CD14-positive monocyte (primary cell): ENCODE data around the gene SHROOM3. TPM values are rescaled to one million over a fixed set of nuclear protein-coding genes. Genes with fewer than 3 reads are reported as not detected.

Source experiments
- DNase-seq, 3 donors: peaks; one replicate each; pipeline ENCODE4 v3.0.0-alpha.2; 2011 to 2022
- H2AFZ ChIP-seq: 2 replicates; pipeline ENCODE4 v1.6.0; 2012; ENCODE audit warnings: mild to moderate bottlenecking, low read depth, low read length, inconsistent platforms; ENCODE audit not compliant: insufficient read depth, poor library complexity, severe bottlenecking
- H3K27ac ChIP-seq, 2 donors: 1 replicate in 1 of 2; 2 replicates in 1 of 2; pipeline ENCODE4 v1.5.1; 2012 to 2013; ENCODE audit warnings: low read length in 2 of 2, control low read depth in 1 of 2, inconsistent platforms in 1 of 2, low read depth in 1 of 2, mild to moderate bottlenecking in 1 of 2
- H3K27me3 ChIP-seq, 2 donors: one replicate each; pipeline versions ENCODE4 v1.6.0 to v1.6.1; 2011 to 2013; ENCODE audit warnings: low read length in 2 of 2; ENCODE audit not compliant: control insufficient read depth in 2 of 2, insufficient read depth in 2 of 2
- H3K36me3 ChIP-seq, 2 donors: replicated peaks in 1 of 2; 1 replicate in 1 of 2; 2 replicates in 1 of 2; pipeline versions ENCODE4 v1.5.1 to v1.6.1; 2012 to 2013; ENCODE audit warnings: low read length in 2 of 2, control low read depth in 1 of 2, inconsistent platforms in 1 of 2, mild to moderate bottlenecking in 1 of 2; ENCODE audit not compliant: insufficient read depth in 2 of 2, control insufficient read depth in 1 of 2
- H3K4me1 ChIP-seq, 2 donors: 1 replicate in 1 of 2; 2 replicates in 1 of 2; pipeline versions ENCODE4 v1.5.1 to v1.6.1; 2012 to 2013; ENCODE audit warnings: low read length in 2 of 2, control low read depth in 1 of 2, inconsistent platforms in 1 of 2, mild to moderate bottlenecking in 1 of 2, moderate library complexity in 1 of 2; ENCODE audit not compliant: insufficient read depth in 2 of 2, control insufficient read depth in 1 of 2
- H3K4me2 ChIP-seq: replicated peaks from 2 replicates; pipeline ENCODE3; 2012; ENCODE audit warnings: low read length, moderate library complexity, mild to moderate bottlenecking; ENCODE audit not compliant: poor library complexity, severe bottlenecking; ENCODE audit errors: extremely low read depth
- H3K4me3 ChIP-seq, 3 experiments: fragments of 200-600 bp in 1 of 3; sonication (generic) in 1 of 3; replicated peaks in 1 of 3; 1 replicate in 2 of 3; 2 replicates in 1 of 3; pipeline ENCODE4 v1.5.1; 2011 to 2013; ENCODE audit warnings: low read length in 3 of 3, mild to moderate bottlenecking in 3 of 3, control low read depth in 2 of 3, low read depth in 2 of 3, inconsistent platforms in 1 of 3, moderate library complexity in 1 of 3
- H3K79me2 ChIP-seq: 2 replicates; pipeline ENCODE4 v1.6.0; 2012; ENCODE audit warnings: mild to moderate bottlenecking, control low read depth, inconsistent platforms, low read length, moderate library complexity; ENCODE audit not compliant: insufficient read depth
- H3K9ac ChIP-seq: 2 replicates; pipeline ENCODE4 v1.6.0; 2017; ENCODE audit warnings: low read length, mild to moderate bottlenecking; ENCODE audit not compliant: insufficient read depth, poor library complexity, severe bottlenecking
- H3K9me3 ChIP-seq, 2 donors: replicated peaks in 1 of 2; 1 replicate in 1 of 2; 2 replicates in 1 of 2; pipeline versions ENCODE4 v1.5.1 to v1.6.1; 2012 to 2013; ENCODE audit warnings: low read length in 2 of 2, control low read depth in 1 of 2; ENCODE audit not compliant: control insufficient read depth in 1 of 2, insufficient read depth in 1 of 2
- H4K20me1 ChIP-seq: 2 replicates; pipeline ENCODE4 v1.6.0; 2012; ENCODE audit warnings: mild to moderate bottlenecking, low read length, control low read depth, moderate library complexity; ENCODE audit not compliant: insufficient read depth
- H3K27ac Mint-ChIP-seq, 7 donors: one replicate each; pipeline ENCODE4 v1.8.0; 2020; ENCODE audit warnings: mild to moderate bottlenecking in 7 of 7, mixed read lengths in 7 of 7, moderate library complexity in 6 of 7, inconsistent platforms in 2 of 7
- H3K27me3 Mint-ChIP-seq, 3 donors: one replicate each; pipeline ENCODE4 v1.8.0; 2021 to 2022; ENCODE audit warnings: low read depth in 3 of 3, mild to moderate bottlenecking in 3 of 3, mixed read lengths in 3 of 3, moderate library complexity in 3 of 3, inconsistent platforms in 1 of 3
- H3K36me3 Mint-ChIP-seq, 2 donors: one replicate each; pipeline ENCODE4 v1.8.0; 2020; ENCODE audit warnings: mixed read lengths in 2 of 2, inconsistent platforms in 1 of 2, mild to moderate bottlenecking in 1 of 2
- H3K4me1 Mint-ChIP-seq: one replicate; pipeline ENCODE4 v1.8.0; 2020; ENCODE audit warnings: mild to moderate bottlenecking, mixed read lengths
- H3K4me3 Mint-ChIP-seq, 2 donors: one replicate each; pipeline ENCODE4 v1.8.0; 2020; ENCODE audit warnings: mild to moderate bottlenecking in 2 of 2, mixed read lengths in 2 of 2, moderate library complexity in 1 of 2
- H3K9me3 Mint-ChIP-seq, 7 donors: one replicate each; pipeline ENCODE4 v1.8.0; 2020 to 2022; ENCODE audit warnings: mixed read lengths in 7 of 7, mild to moderate bottlenecking in 6 of 7, moderate library complexity in 6 of 7, inconsistent platforms in 2 of 7
- WGBS: methylation state at CpG from one replicate; pipeline ENCODE4 v1.1.5; 2013; ENCODE audit warnings: missing lambda C conversion rate; ENCODE audit not compliant: insufficient coverage; 5-methylcytosine and 5-hydroxymethylcytosine counted together
- intact Hi-C, 2 donors: fragments of 100-400 bp; cut with micrococcal nuclease; formaldehyde crosslinking; loops; one replicate each; pipeline versions ENCODE4 v1.15.0 to v1.15.1; 2023
- polyA plus RNA-seq, 3 donors: library from polyadenylated mRNA; depleted of rRNA in 1 of 3; unstranded in 2 of 3; stranded (reverse) in 1 of 3; fragments of 300-500 nt in 2 of 3; fragments of >200 nt in 1 of 3; fragmentation: Illumina TruSeq in 2 of 3; gene quantifications; 1 replicate in 2 of 3; 2 replicates in 1 of 3; pipeline ENCODE4 v1.2.3, GENCODE V29; 2012 to 2021
- TF ChIP-seq, protein P1 (sequence below): fragments of 200-600 bp; IDR thresholded peaks from one replicate; pipeline ENCODE4 v1.8.0; 2022; ENCODE audit warnings: antibody characterized with exemption, mild to moderate bottlenecking

Gene SHROOM3
- polyA plus RNA-seq, 3 donors = not detected

DNA sequence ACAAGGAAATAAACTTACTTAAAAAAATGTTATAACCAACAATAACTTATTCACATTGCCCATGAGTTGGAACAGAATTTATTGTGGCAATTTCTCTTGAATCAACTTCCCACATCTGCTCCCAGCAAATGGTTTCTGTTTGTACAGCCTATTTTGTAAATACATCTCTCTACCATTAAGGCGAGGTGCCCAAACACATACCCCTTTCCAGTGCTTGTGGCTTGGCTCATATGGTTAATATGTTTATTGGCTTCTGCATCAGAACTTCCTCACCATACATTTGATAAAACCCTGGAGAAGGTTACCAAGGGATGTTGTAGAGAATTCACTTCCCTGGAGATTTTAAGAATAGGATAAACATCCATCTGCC is 255.9 kb downstream of the SHROOM3 start:
- H3K36me3 ChIP-seq = no peaks in the 10 kb centered on the region
- H3K4me1 ChIP-seq = no peaks in the 10 kb centered on the region
- H3K27me3 ChIP-seq = peaks cover 65 to 66% of the 10 kb centered on the region in 2 donors
- peaks cover 0 to 25% of the 10 kb centered on the region in 2 donors for H3K9me3 ChIP-seq
- peak overlapping the region in 1 of 2 donors; percentile 7 for H3K4me3 Mint-ChIP-seq
- H3K4me2 ChIP-seq = no peak overlapping the region
- no peak overlapping the region for H3K27ac Mint-ChIP-seq
- no peaks in the 10 kb centered on the region for H4K20me1 ChIP-seq
- H3K9me3 Mint-ChIP-seq = peaks cover 0 to 8% (median 0%) of the 10 kb centered on the region in 7 donors
- intact Hi-C loops = no loop called here
- TF ChIP-seq, protein P1, sequence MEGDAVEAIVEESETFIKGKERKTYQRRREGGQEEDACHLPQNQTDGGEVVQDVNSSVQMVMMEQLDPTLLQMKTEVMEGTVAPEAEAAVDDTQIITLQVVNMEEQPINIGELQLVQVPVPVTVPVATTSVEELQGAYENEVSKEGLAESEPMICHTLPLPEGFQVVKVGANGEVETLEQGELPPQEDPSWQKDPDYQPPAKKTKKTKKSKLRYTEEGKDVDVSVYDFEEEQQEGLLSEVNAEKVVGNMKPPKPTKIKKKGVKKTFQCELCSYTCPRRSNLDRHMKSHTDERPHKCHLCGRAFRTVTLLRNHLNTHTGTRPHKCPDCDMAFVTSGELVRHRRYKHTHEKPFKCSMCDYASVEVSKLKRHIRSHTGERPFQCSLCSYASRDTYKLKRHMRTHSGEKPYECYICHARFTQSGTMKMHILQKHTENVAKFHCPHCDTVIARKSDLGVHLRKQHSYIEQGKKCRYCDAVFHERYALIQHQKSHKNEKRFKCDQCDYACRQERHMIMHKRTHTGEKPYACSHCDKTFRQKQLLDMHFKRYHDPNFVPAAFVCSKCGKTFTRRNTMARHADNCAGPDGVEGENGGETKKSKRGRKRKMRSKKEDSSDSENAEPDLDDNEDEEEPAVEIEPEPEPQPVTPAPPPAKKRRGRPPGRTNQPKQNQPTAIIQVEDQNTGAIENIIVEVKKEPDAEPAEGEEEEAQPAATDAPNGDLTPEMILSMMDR = no peak
- no peak overlapping the region for H3K4me3 ChIP-seq
- H2AFZ ChIP-seq = no peak overlapping the region
- no peaks in the 10 kb centered on the region for H3K79me2 ChIP-seq
- peaks cover 0 to 6% of the 10 kb centered on the region in 2 donors for H3K36me3 Mint-ChIP-seq
- no CpG with 5 or more reads among the region's 1 CpG for WGBS
- H3K4me1 Mint-ChIP-seq = peaks cover 14% of the 10 kb centered on the region
- peaks cover 63 to 71% (median 66%) of the 10 kb centered on the region in 3 donors for H3K27me3 Mint-ChIP-seq
- no peak for DNase-seq
- H3K27ac ChIP-seq = no peak overlapping the region
- H3K9ac ChIP-seq = no peak overlapping the region

DNA sequence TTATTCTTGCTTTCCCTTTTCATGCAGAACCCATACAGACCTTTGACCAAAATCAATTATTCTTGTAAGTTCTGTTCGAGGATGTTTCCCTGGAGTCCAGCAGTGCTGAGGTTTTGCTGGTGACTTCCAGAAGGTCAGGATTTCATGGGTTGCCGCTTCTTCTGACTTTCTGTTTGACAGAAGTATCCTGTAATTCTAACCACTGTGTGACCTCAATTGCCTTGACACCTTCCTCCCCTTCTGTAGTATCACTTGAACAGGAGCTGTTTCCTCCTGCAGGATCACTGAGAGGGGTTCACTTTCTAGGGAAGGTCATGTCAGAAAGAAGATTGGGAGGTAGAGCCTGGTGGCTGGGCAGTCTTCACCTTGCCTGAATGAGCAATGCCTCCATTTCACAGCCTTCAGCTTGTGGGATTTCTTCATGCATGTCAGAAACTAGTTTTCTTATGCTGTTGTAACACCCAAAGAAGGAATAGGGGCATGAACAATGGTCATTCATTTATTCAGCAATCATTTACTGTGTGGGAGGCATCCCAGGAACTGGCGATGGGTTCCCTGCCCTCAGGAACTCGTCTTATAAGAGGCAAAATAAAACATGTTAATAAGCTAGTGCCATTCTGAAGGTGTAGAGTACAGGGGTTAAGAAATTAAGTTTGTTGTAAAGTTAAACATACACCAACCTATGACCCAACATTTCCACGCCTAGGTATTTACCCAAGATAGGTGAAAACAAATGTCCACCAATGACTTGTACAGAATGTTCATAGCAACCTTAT is 257.0 kb downstream of the SHROOM3 start:
- Histone ChIP-seq H3K79me2 (no peaks in the 10 kb centered on the region), H3K4me1 (no peaks in the 10 kb centered on the region), H3K27me3 (peaks cover 59 to 62% of the 10 kb centered on the region in 2 donors), H2AFZ (no peak overlapping the region), H3K4me2 (no peak overlapping the region), H3K4me3 (no peak overlapping the region), H3K9ac (no peak overlapping the region), H4K20me1 (no peaks in the 10 kb centered on the region), H3K9me3 (peaks cover 0 to 25% of the 10 kb centered on the region in 2 donors), H3K36me3 (no peaks in the 10 kb centered on the region), H3K27ac (no peak overlapping the region)
- Mint-ChIP-seq H3K9me3 (peaks cover 0 to 8% (median 0%) of the 10 kb centered on the region in 7 donors), H3K27ac (no peak overlapping the region), H3K36me3 (peaks cover 0 to 6% of the 10 kb centered on the region in 2 donors), H3K4me3 (peak overlapping the region in 1 of 2 donors; percentile 57), H3K27me3 (peaks cover 59 to 69% (median 61%) of the 10 kb centered on the region in 3 donors), H3K4me1 (peaks cover 14% of the 10 kb centered on the region)
- DNase-seq = no peak
- TF ChIP-seq, protein P1 = no peak
- intact Hi-C loops = no loop called here
- 17% methylated on average over 1 of the region's 5 CpGs for WGBS
